Left renal pelvis (tissue), 4 donors: ENCODE measurements around the gene KRTAP27-1. TPM values are rescaled to one million over a fixed set of nuclear protein-coding genes. Genes with fewer than 3 reads are reported as not detected.

ENCODE experiments used
- DNase-seq, 4 donors: peaks; one replicate each; pipeline ENCODE4 v3.0.0-alpha.2; 2013; ENCODE audit warnings: low read depth in 4 of 4, low spot score in 3 of 4
- polyA plus RNA-seq, 4 donors: library from polyadenylated mRNA; unstranded; fragments of 120-200 nt; gene quantifications; one replicate each; pipeline ENCODE4 v1.2.1, GENCODE V29; 2013; ENCODE audit not compliant: insufficient read length in 4 of 4

Gene KRTAP27-1, protein sequence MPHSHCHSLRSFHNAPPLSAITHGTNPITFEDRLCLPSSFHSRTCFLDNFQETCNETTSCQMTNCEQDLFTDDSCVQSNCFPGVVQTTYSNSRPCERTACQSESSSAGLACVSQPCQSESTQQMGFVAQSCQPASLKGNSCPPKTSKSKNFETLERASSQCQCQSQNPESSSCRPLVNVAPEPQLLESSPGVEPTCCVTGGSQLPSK
- not detected for polyA plus RNA-seq

- no peak for DNase-seq
Observed at GRCh38 chr21:30337276-30337744, at the start of gene KRTAP27-1. Gene KRTAP27-1, minus strand, starts transcription at chr21:30337694. Its CDS starts 26 bp downstream, at chr21:30337668.

- no peak for DNase-seq
Observed at GRCh38 chr21:30382201-30382600, 44.7 kb upstream of the KRTAP27-1 start.

GRCh38 chr21:30372139-30372770 lies 34.8 kb upstream of the KRTAP27-1 start, which contains the start of gene KRTAP13-2:
Gene KRTAP13-2, minus strand, starts transcription at chr21:30372271. Its CDS starts 58 bp downstream, at chr21:30372213.
- no peak for DNase-seq

- no peak for DNase-seq
Observed at GRCh38 chr21:30355906-30356305, 18.4 kb upstream of the KRTAP27-1 start.

GRCh38 chr21:30354308-30355005 lies 17.0 kb upstream of the KRTAP27-1 start:
- DNase-seq: no peak

DNA sequence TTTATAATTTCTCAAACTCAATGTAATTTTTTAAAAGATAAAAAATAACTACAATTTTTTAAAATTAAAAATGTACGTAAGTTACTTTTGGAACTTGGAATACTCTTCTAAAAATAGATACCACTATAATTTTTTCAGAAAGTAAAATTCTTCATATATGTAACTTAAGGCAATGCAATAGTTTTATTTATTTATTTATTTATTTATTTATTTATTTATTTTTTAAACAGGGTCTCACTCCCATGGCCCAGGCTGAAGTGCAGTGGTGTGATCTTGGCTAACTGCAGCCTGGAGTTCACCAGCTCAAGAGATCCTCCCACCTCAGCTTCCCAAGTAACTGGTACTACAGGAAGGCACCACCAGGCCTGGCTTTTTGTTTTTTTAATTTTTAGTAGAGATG lies 14.0 kb upstream of the KRTAP27-1 start:
- no peak for DNase-seq

- no peak for DNase-seq
Observed at GRCh38 chr21:30349572-30349971, 12.1 kb upstream of the KRTAP27-1 start.

DNA sequence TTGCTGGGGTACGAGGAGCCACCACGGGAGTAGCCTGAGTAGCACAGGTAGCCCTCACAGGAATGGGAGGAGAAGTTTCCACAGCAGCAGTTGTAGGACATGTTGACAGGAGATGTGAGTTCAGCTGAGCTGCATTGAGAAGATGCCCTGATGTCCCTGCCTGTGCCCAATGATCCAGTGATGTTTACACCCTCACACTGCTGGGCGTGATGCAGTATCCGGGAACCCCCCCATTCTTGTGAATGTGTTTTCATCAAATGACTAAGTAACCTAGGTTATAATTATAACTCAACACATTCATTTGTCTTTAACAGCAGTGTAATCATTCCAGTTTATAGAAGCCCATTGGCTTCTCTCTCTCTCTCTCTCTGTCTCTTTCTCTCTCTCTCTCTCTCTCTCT lies 11.0 kb upstream of the KRTAP27-1 start, which contains the start of gene KRTAP23-1:
Gene KRTAP23-1, minus strand, starts transcription at position 101 of the 400 bp plus-strand sequence. Its CDS starts 0 bp downstream, at position 101.
- DNase-seq: no peak

DNA sequence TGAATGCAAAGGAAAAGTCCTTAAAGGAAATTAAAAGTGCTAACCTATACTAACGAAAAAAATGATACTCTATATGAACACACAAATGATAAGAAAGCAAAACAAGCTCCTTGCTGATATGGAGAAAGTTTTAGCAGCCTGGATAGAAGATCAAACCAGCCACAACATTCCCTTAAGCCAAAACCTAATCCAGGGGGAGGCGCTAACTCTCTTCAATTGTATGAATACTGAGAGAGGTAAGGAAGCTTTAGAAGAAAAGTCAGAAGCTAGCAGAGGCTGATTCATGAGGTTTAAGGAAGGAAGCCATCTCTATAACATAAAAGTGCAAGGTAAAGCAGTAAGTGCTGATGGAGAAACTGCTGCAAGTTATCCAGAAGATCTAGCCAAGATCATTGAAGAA lies 7.5 kb upstream of the KRTAP27-1 start:
- no peak for DNase-seq

GRCh38 chr21:30340714-30341573 lies 3.5 kb upstream of the KRTAP27-1 start:
- peak in 2 of 4 donors; percentile 20 to 21 for DNase-seq

GRCh38 chr21:30338717-30339116 lies 1.2 kb upstream of the KRTAP27-1 start:
- no peak for DNase-seq

- DNase-seq: no peak
Observed at GRCh38 chr21:30337772-30338171, 278 bp upstream of the KRTAP27-1 start.

DNA sequence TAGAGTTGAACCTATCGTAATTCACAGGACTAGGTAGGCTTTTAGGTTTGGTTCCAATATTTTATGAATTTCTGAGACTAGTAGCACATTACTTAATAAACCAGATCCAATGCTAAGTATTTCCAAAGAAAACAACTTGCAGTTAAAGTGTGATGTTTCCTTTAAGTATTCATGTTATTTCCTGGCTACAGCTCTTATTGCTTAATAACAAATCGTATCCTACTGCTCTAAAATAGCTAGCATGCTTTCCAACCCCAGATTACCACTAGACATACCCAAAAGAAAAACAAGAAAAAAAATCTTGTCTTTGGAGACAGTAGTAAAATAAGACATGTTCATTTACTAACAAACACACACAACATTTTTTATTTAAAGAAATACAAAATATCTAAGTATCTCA lies 898 bp downstream of the KRTAP27-1 start:
- no peak for DNase-seq

DNA sequence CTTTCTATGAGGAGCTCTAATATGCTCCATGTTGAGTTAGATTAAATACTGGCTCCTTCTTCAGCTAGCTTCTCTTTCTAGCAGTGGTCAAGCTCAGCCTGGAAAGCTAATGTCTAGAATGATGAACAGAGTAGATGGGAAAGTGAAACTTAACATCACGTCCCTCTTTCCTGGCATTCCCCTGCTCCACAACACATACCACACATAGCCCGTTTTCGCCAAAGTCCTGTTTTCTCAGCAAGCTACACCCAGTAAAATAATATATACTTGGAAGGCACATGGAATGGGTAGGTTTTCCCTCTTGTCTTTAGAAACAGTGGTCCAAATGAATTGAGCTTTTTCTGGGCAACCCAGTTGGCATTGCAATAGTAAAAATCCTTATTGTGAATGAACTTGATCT lies 3.8 kb downstream of the KRTAP27-1 start:
- no peak for DNase-seq

DNA sequence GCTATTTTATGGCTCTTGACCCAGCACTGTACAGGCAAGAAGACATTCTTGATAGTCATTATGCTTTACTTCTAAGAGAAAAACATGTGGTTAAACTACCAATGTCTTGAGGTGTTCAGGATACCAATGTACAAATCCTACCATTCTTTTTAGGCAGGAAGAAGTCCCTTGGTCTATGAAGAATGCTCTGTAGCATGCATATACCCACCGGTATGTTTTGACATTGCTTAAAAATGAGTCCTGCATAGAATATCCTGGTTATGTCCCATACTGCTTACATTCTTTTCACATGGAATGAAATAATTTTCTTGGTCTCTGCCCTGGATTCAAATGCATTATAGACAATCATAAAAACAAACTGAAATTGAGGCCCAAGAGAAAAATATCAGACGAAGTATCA lies 4.8 kb downstream of the KRTAP27-1 start:
- DNase-seq: no peak

GRCh38 chr21:30329203-30329875 lies 8.2 kb downstream of the KRTAP27-1 start:
- DNase-seq: no peak

- DNase-seq: no peak
Observed at GRCh38 chr21:30326390-30326789, 11.1 kb downstream of the KRTAP27-1 start.

DNA sequence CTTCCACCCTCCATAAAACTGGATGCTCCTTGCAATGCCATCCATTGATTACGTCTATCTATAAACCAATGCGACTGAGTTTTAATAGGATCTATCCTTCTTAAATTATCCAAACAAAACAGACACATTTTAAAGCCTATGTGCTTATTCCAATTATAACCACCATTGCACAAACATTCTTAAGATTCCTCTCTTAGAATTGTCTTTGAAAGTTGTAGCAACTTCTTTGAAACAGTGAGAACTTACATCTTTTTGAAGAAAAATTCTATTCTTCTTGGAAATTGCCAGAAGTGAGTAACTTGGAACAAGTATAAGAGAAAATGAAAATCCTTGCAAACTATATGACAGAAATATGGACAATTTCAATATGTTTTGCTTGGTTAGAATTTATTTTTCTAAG lies 17.3 kb downstream of the KRTAP27-1 start, which contains the start of gene KRTAP26-1:
Gene KRTAP26-1, minus strand, starts transcription at position 101 of the 400 bp plus-strand sequence. CDS start 280 bp downstream, outside the sequence.
- DNase-seq: no peak

GRCh38 chr21:30315701-30316100 lies 21.8 kb downstream of the KRTAP27-1 start:
- DNase-seq: no peak

GRCh38 chr21:30306884-30307283 lies 30.6 kb downstream of the KRTAP27-1 start:
- DNase-seq: no peak
